Stimulated activated CD4-positive, alpha-beta T cell treated with anti-CD3 and anti-CD28 coated beads, Interleukin-2, amount 100 ng/mL, for 24 hours (primary cell): ENCODE data around the gene SEMA3F.
"Not testable (repeated sequence)": the region's sequence is repeated elsewhere in the genome, so short reads cannot be mapped to it uniquely, and the experiment has no call there.

Experiments used
- DNase-seq, 2 donors: peaks; one replicate each; pipeline ENCODE4 v3.0.0-alpha.2; 2020

The SEMA3F gene

GRCh38 chr3:50215529-50215928 is 60.4 kb downstream of the SEMA3F start:
- no peak for DNase-seq

GRCh38 chr3:50217681-50218080 is 62.6 kb downstream of the SEMA3F start:
- DNase-seq: no peak

DNA sequence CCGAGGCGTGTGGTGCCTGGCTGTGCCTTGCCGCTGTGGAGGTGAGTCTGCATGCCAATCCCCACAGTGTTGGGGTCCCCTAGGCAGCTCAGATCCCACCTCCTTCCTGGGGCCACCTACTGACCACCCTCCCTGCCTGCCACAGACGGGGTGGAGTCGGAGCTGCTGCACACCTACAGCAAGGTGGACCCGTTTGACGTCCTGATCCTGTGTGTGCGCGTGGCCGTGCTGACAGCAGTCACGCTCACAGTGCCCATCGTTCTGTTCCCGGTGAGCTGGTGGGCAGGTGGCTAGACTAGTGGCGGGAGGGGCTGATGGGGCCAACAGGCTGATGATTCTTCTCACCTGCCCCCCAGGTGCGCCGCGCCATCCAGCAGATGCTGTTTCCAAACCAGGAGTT is 63.3 kb downstream of the SEMA3F start:
- no peak for DNase-seq

- no peak for DNase-seq
These were observed 64.2 kb downstream of the SEMA3F start for GRCh38 chr3:50219285-50219684.

- DNase-seq: no peak
These were observed 65.0 kb downstream of the SEMA3F start for GRCh38 chr3:50220109-50220508.

DNA sequence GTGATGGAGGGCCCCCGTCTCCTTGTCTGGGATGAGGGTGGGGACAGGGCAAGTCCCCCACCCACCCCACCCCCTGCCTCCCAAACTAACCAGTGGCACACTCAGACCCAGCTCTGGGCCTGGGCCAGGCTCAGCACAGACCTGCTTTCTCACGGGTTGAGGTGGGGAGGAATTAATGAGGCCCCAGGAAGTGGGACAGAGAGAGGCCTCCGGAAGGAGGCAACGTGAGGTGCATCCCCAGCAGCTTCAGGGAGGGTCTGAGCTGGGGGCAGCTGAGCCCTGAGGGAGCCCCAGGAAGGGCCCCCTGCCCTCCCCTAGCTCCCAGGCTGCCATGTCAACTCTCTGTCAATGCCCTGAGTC is 65.9 kb downstream of the SEMA3F start:
- no peak for DNase-seq

DNA sequence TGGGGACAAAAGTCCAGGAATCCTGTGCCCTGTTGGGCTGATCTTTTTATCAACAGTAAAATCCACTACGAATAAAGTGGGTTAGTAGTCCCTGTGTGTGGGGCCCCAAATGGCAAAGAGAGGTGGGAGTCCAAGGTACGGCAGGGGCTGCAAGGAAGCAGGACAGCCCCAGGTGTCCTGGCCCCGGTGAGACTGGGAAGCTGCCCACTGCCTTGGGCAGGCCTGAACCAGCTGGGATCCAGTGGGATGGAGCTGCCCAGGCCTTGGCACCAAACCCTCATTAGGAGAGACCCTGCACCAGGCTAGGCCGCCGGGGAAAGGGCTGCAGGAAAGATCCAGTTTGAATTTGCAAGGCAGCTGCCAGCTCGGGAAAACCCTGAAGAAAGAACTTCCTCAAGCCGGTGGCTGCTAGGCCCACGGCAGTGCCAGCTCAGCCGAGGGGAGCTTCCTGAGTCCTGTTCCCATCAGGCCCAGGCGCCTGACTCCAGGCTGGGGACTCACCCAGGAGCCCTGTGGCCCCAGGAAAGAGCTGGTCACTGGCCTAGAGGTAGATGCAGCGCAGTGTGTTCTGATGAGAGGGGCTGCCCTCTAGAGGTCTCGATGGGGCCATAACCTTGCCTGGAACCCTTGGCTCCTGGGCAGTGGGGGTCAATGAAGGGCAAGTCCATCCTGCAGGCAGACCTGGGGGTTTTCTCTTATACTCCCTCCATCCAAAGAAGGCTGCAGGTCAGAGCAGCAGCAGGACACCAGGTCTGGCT is 66.5 kb downstream of the SEMA3F start:
- DNase-seq: no peak

DNA sequence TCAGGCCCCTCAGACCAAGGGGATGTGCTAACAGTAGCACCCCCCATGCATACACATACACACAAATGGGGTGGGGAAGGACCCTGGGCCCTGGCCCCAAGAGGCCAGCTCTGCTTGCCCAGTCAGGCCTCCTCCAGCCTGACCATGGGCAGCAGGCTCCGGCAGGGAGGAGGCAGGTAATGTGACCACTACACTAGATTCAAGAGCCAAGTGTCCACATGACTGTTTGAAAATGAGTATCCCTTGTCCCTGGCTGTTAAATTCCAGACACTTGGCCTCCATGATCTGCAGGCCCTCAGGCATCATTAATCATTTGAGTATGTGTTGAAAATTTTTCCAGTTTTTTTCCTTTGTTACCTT is 67.0 kb downstream of the SEMA3F start:
- no peak for DNase-seq

DNA sequence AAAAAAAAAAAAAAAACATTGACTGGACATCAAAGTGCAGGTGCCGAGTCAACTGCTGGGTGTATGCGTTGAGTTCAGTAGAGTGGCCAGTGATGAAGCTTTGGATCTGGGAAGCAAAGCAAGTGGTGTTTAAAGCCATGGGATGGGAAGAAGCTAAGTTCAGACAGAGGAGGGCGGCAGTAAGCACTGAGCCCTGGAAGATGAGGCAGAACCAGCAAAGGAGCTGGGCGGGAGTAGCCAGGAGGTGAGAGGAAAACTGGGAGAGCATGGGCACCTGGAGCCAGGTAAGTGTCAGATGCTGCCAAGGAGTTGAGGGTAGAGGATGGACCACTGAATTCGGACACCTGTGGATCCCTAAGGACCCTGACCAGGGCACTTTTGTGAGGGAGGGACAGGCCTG is 69.5 kb downstream of the SEMA3F start:
- no peak for DNase-seq

- DNase-seq: no peak
These were observed 71.8 kb downstream of the SEMA3F start for GRCh38 chr3:50226888-50227389.

GRCh38 chr3:50227390-50228183 is 72.5 kb downstream of the SEMA3F start:
- peak; percentile 90 to 93 for DNase-seq

- not testable (repeated sequence) for DNase-seq
These were observed 73.2 kb downstream of the SEMA3F start for GRCh38 chr3:50228184-50228763.

DNA sequence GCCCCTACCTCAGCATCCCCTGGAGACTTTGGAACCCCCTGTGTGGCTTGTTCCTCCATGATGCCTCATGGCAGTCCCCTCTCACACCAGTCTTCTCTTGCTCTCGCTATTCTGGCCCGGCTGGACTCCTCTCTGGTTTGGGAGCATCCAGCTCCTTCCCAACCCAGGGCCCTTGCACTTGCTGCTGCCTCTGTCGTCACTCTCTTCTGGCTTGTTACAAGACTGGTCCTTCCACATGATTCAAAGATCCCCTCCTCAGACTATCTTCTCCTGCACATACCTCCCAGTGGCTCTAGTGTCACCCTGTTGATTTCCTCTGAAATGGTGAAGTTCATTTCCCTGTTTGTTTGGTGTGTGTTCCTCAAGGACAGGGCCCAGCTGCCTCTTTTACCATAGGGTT is 74.4 kb downstream of the SEMA3F start:
- no peak for DNase-seq

- no peak for DNase-seq
These were observed 75.1 kb downstream of the SEMA3F start for GRCh38 chr3:50230104-50230793.

DNA sequence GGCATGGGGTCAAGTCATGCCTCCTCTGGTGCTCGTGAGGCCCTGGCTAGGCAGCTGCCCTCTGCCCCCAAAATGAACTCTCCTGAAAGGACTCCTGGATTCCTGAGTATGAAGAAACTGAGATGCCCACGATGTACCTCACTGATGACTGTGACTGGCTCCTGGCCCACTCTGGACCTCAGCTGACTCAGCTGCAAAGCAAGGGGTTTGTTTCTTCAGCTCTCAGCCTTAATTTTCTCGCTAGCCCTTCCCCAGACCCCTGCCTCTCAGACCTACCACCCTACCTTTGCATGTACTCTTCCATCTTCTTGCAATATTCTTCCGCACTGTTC is 75.6 kb downstream of the SEMA3F start:
- DNase-seq: no peak

DNA sequence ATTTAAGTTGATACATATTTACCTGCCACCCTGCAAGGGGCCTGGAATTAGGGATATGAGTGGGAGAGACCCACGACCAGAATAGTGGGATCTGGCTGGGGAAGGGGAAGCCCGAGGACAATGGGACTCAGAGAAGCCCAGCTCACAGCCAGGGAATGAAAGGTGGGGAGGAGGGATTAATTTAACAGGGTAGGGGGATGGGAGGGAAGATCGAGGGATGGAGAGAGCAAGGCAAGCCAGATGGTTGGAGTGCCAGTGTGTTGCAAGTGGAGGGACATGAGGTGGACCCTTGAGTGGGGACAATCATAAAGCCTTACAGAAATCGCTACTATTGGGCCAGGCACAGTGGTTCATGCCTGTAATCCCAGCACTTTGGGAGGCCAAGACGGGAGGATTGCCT is 76.5 kb downstream of the SEMA3F start:
- DNase-seq: no peak

GRCh38 chr3:50232303-50232702 is 77.2 kb downstream of the SEMA3F start:
- DNase-seq: no peak

- no peak for DNase-seq
These were observed 78.1 kb downstream of the SEMA3F start for GRCh38 chr3:50233176-50233575.

DNA sequence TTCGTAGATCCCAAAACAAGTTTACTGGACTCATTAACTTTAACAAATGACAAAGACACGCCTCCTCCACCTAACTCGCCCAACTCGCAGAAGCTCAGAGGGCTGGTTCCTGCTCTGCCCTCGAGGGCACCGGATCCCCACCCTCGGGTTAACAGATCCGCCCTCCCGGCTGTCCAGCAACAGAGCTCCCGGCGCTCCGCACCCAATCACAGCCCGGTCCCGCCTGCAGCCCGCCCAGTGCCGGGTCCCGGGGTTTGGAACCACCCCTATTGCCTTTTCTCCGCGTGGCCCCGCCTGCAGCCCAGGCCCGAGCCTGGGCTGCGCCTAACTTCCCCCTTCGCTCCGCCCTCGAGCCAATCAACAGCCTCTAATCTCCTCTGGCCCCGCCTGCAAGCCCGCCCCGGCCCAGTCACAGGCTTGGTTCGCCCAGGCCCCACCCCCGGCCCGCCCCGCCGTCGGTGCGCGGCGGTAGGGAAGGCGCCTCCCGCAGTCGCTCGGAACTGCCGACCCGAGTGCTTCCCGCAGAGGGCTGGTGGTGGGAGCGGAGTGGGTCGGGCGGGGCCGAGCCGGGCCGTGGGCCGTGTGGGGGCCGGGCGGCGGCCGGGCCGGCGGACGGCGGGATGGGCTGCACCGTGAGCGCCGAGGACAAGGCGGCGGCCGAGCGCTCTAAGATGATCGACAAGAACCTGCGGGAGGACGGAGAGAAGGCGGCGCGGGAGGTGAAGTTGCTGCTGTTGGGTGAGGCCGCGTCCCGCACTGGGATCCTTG is 80.8 kb downstream of the SEMA3F start, which contains the start of gene GNAI2:
GNAI2 (plus strand) TSS at position 489 of the 768 bp plus-strand sequence; CDS start at position 621, 132 bp downstream.
- peak; percentile 99 for DNase-seq

DNA sequence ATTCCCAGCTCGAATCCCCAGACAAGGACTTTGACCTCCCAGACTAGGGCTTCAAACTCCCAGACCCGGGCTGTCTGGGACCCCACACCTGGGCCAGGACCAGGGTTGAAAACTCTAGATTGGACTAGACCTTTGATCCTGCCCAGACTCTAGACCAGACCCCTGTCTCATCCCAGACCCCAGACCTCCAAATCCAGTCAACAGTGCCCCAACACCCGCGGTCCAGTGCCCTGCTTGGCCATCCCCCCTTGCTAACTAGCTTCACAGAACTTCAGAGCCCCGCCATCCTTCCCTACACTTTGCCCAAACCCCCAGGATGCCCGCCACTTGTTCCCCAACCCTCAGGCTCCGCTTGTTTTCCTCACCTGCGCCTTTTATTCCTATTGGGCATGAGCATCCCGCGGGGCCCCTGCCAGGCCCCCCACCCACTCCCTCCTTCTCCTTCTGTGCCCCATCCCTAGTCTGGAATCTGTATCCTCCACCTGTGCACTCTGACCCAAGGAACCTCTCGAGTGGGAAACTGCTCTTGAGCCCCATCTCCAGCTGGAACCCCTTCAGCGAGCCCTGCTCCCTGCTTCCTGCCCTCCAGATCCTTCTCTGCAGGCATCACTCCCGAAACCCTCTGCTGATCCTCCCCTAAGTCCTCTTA is 81.5 kb downstream of the SEMA3F start:
- no peak for DNase-seq

DNA sequence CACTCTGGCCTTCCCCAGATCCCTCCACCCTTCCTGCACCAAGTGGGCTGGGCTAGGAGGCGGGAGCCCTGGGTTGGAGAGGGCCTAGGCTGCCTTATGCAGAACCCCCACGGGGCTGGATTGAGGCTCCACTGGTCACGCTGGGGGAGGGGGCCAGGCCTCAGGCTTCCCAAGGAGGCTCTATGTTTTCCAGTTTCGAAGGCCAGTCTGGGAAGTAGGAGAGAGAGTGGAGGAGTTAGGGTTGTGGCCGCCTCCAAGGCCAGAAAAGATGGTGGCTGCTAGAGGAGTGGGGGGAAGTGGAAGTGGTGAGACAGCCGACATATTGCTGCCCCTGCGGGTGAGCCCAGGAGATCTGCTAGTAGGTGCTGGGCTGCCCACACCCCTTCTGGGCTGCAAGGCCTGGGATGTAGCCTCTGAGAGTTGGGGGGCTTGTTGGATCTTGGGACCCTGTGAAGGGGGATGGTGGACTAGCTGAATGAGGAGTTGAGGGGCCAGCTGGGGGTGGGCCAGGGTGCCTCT is 82.1 kb downstream of the SEMA3F start:
- peak in 1 of 2 donors; percentile 37 for DNase-seq
